ENCODE data around the gene AP5B1.
"Not testable (repeated sequence)": the region's sequence is repeated elsewhere in the genome, so short reads cannot be mapped to it uniquely, and the experiment has no call there.

Gene AP5B1

DNA sequence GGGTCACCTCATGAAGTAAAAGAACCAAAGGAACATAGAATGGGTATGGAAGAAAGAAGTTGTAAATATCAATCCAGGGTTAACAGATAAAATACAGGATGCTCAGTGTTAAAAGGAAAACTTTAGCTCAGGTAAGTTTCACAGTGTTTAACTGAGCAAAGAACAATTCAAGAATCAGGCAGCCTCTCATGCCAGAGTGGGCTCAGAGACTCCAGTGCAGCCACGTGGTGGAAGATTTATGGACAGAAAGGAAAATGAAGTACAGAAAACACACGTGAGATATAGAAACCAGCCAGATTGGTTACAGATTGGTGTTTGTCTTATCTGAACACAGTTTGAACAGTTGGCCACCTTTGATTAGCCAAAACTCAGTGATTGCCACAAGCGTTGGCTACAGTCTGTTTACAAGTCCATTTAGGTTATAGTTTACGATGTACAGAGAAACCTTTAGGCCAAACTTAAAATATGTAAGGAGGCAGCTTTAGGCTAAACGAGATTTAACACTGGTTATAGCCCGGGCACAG is 9.1 kb downstream of the AP5B1 start:
- no peak for ATAC-seq (replicated peaks)
- Mint-ChIP-seq H3K9me3 (no peaks in the 10 kb centered on the region), H3K27ac (no peak overlapping the region), H3K4me1 (peaks cover 10 to 16% of the 10 kb centered on the region in 2 donors), H3K4me3 (no peak overlapping the region), H3K27me3 (no peaks in the 10 kb centered on the region), H3K36me3 (peaks cover 3 to 15% of the 10 kb centered on the region in 2 donors)
- no peak for DNase-seq

DNA sequence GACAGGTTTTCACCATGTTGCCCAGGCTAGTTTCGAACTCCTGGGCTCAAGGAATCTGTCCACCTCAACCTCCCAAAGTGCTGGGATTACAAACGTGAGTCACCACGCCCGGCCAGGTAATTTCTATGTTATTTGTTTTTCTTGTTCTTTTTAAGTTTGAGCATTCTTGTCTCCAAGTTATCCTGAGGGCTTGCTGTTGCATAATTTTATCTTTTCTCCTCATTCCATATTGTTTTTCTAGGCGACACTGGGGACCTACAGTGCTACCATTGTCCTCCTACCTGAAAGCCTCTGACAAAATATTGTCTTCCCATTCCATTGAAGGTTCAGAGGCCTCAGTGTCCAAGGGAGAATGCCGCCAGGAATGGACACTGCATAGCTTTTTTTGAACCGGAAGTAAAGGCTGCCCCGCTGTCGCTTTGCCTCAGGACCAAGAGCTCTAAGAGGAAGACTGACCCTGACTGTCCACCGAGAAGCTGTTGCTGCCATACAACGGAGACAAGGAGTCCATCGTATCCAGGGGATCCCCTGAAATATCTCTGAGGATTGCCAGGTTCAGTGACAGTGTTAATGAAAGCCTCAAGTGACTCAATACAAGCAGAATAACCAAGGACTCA is 9.7 kb downstream of the AP5B1 start:
- peaks cover 3 to 9% of the 10 kb centered on the region in 2 donors for H3K36me3 Mint-ChIP-seq
- peaks cover 6 to 10% of the 10 kb centered on the region in 2 donors for H3K4me1 Mint-ChIP-seq
- no peak overlapping the region for H3K4me3 Mint-ChIP-seq
- no peaks in the 10 kb centered on the region for H3K9me3 Mint-ChIP-seq
- ATAC-seq (replicated peaks) (no peak), DNase-seq (no peak)
- no peaks in the 10 kb centered on the region for H3K27me3 Mint-ChIP-seq
- no peak overlapping the region for H3K27ac Mint-ChIP-seq

DNA sequence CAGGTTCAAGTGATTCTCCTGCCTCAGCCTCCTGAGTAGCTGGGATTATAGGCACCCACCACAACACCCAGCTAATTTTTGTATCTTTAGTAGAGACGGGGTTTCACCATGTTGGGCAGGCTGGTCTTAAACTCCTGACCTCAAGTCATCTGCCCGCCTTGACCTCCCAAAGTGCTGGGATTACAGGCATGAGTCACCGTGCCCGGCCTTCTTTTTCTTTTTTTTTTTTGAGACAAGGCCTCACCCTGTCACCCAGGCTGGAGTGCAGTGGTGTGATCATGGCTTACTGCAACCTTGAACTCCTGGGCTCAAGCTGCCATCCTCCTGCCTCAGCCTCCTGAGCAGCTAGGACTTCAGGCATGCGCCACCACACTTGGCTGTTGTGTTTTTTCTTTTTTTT is 13.0 kb downstream of the AP5B1 start:
- not testable (repeated sequence) for DNase-seq; H3K27ac Mint-ChIP-seq; H3K36me3 Mint-ChIP-seq; H3K4me1 Mint-ChIP-seq; ATAC-seq (replicated peaks); H3K9me3 Mint-ChIP-seq; H3K27me3 Mint-ChIP-seq; H3K4me3 Mint-ChIP-seq

DNA sequence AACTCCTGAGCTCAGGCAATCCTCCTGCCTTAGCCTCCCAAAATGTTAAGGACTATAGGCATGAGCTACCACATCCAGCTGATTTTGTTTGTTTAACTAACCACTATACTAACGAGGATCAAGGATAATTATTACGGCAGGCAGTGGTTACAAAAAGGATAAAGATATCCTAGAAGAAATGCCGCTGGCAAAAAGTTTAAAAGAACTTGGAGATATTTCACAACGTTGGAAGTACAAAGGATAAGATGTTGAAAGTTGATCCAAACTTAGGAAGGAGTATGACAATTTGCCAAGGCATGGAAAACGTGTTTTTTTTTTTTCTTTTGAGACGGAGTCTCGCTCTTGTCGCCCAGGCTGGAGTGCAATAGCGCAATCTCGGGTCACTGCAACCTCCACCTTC is 13.4 kb downstream of the AP5B1 start:
- H3K4me3 Mint-ChIP-seq = no peak overlapping the region
- no peaks in the 10 kb centered on the region for H3K27me3 Mint-ChIP-seq
- H3K4me1 Mint-ChIP-seq = peaks cover 3 to 5% of the 10 kb centered on the region in 2 donors
- no peak for DNase-seq
- ATAC-seq (replicated peaks) = no peak
- H3K9me3 Mint-ChIP-seq = no peaks in the 10 kb centered on the region
- H3K36me3 Mint-ChIP-seq = no peaks in the 10 kb centered on the region
- H3K27ac Mint-ChIP-seq = no peak overlapping the region

DNA sequence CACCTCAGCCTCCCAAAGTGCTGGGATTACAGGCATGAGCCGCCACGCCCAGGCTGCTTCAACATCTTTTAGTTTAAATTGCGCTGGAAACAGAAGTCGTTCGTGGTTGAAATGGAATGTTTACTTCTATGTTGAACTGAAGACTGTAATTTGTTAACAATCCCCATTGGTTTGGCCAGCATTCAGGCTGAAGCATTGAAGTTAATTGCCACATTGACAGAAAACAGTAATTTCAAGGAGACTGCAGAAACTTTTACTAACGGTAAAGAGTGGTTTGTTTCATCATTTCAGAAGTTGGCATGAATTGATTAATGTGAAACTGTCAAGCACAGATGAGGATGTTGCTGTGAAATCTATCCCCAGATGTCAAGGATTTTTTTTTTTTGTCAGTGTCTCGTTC is 14.2 kb downstream of the AP5B1 start:
- H3K9me3 Mint-ChIP-seq = no peaks in the 10 kb centered on the region

DNA sequence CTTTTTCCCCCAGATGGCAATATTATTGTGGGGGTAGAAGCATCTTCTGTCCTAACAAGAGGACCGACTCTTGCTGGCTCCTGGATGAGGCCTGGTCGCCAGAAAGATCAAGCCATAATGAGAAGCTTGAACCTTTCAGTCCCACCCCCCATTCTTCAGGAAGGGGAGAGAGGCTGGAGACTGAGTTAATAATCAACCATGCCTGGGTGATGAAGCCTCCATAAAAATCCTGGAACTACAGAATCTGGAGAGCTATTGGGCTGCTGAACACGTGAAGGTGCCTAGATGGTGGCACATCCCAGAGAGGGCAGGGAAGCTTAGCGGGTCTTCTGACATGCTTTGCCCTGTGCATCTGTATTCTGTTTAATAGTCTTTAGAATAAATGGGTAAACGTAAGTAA is 16.3 kb downstream of the AP5B1 start:
- H3K4me1 Mint-ChIP-seq = peaks cover 0 to under 1% of the 10 kb centered on the region in 2 donors
- H3K27me3 Mint-ChIP-seq = peaks cover 0 to under 1% of the 10 kb centered on the region in 2 donors
- DNase-seq (no peak), ATAC-seq (replicated peaks) (no peak)
- H3K4me3 Mint-ChIP-seq = no peak overlapping the region
- H3K36me3 Mint-ChIP-seq = no peaks in the 10 kb centered on the region
- H3K27ac Mint-ChIP-seq = no peak overlapping the region
- no peaks in the 10 kb centered on the region for H3K9me3 Mint-ChIP-seq

More for the DNA sequence above, 14.2 kb downstream of the AP5B1 start:
- no peaks in the 10 kb centered on the region for H3K27me3 Mint-ChIP-seq
- H3K27ac Mint-ChIP-seq = no peak overlapping the region
- peaks cover 3 to 5% of the 10 kb centered on the region in 2 donors for H3K4me1 Mint-ChIP-seq
- no peak overlapping the region for H3K4me3 Mint-ChIP-seq
- no peaks in the 10 kb centered on the region for H3K36me3 Mint-ChIP-seq
- no peak for DNase-seq
- no peak for ATAC-seq (replicated peaks)

DNA sequence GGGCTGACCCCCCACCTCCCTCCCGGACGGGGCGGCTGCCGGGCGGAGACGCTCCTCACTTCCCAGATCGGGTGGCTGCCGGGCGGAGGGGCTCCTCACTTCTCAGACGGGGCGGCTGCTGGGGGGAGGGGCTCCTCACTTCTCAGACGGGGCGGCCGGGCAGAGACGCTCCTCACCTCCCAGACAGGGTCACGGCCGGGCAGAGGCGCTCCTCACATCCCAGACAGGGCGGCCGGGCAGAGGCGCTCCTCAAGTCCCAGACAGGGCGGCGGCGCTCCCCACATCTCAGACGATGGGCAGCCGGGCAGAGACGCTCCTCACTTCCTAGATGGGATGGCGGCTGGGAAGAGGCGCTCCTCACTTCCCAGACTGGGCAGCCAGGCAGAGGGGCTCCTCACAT is 18.0 kb downstream of the AP5B1 start:
- not testable (repeated sequence) for H3K4me1 Mint-ChIP-seq; H3K36me3 Mint-ChIP-seq; H3K27me3 Mint-ChIP-seq; ATAC-seq (replicated peaks); H3K4me3 Mint-ChIP-seq; H3K9me3 Mint-ChIP-seq; DNase-seq; H3K27ac Mint-ChIP-seq

GRCh38 chr11:65762169-65762568 is 18.6 kb downstream of the AP5B1 start:
- not testable (repeated sequence) for H3K4me1 Mint-ChIP-seq; H3K9me3 Mint-ChIP-seq; DNase-seq; H3K27me3 Mint-ChIP-seq; H3K27ac Mint-ChIP-seq; ATAC-seq (replicated peaks); H3K36me3 Mint-ChIP-seq; H3K4me3 Mint-ChIP-seq

DNA sequence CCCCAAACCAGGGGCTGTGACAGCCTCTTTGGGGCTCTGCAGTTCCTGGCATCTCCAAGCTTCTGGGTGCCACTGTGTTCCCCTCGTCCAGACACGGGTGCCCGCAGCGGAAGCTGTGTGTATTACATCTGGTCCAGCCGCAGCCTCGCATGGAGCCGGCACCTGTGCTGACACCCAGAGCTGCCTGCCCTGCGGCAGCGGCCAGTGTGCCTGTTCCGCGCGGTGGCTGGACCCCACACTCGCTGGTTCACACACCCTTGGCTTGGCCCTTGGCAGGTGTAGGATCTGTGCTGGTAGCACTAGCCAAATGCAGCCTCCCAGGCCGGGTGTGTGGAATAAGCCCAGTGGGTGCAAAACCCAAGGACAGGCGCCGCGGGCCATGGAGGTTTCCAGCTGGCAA is 35.7 kb downstream of the AP5B1 start:
- Mint-ChIP-seq H3K4me1 (peaks cover 0 to 4% of the 10 kb centered on the region in 2 donors), H3K27me3 (peaks cover 5 to 15% of the 10 kb centered on the region in 2 donors), H3K36me3 (no peaks in the 10 kb centered on the region), H3K4me3 (no peak overlapping the region), H3K27ac (no peak overlapping the region), H3K9me3 (no peaks in the 10 kb centered on the region)
- DNase-seq = no peak
- ATAC-seq (replicated peaks) = no peak

DNA sequence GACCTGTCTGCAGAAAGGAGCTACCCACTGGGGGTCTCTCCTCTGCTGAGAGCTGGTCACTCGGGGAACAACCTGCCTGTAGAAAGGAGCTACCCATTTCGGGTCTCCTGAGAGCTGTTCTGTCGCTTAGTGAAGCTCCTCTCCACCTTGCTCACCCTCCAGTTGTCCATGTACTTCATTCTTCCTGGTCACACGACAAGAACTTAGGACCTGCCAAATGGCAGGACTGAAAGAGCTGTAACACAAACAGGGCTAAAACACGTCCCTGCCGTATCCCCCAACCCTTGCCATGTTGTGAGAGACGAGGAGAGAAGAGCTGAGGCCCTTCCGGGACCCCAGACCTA is 36.1 kb downstream of the AP5B1 start:
- DNase-seq (no peak), ATAC-seq (replicated peaks) (no peak)
- H3K27me3 Mint-ChIP-seq = peaks cover 5 to 19% of the 10 kb centered on the region in 2 donors
- H3K36me3 Mint-ChIP-seq = no peaks in the 10 kb centered on the region
- H3K9me3 Mint-ChIP-seq = no peaks in the 10 kb centered on the region
- H3K4me3 Mint-ChIP-seq = no peak overlapping the region
- H3K27ac Mint-ChIP-seq = no peak overlapping the region
- H3K4me1 Mint-ChIP-seq = peaks cover 0 to 4% of the 10 kb centered on the region in 2 donors

DNA sequence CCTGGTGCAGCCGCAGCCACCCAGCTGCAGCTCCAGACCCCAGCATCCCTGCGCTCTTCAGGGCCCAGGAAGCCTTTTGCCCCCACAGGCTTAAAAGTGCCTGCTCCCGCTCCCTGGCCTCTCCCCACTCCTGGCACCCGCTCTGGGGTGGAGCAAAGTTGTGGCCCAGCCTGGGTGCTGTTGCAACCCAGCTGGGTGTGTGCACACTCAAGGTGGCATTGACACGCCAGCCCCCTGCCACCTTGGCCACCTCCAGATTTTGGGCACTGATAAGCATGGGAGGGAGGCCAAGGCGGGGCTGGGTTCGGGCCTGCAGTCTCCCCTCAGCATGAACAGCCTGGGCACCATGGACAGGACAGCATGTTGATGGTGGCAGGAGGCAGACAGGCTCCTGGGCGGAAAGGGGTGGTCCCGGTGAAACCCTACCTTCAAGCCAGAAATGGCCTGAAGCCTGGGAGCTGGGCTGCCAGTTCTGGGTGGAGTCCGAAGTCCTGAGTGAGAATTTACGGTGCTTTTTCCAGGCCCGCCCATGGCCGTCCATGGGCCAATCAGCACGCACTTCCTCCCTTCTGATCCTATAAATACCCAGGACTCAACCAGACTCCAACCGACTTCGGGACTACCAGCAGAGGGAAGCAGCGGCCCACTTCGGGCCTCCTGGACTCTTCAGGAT is 36.6 kb downstream of the AP5B1 start:
- DNase-seq (no peak), ATAC-seq (replicated peaks) (no peak)
- H3K27ac Mint-ChIP-seq = no peak overlapping the region
- no peaks in the 10 kb centered on the region for H3K9me3 Mint-ChIP-seq
- H3K27me3 Mint-ChIP-seq = peaks cover 5 to 17% of the 10 kb centered on the region in 2 donors
- no peak overlapping the region for H3K4me3 Mint-ChIP-seq
- H3K4me1 Mint-ChIP-seq = peaks cover 0 to 4% of the 10 kb centered on the region in 2 donors
- H3K36me3 Mint-ChIP-seq = no peaks in the 10 kb centered on the region

DNA sequence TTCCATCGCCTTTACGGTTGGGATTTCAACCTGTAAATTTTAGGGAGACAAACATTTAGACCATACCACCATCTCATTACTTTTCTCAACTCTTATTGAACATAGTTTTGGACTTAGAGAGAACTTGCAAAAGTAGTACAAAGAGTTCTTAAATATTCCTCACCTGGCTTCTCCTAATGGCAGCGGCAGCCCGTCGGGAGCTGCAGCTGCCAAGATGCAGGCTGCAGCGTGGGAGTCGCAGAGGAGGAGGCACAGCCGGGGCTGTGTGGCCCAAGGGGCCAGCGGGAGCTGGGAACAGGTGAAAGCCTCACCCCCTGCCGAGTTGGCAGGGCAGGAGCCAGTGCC is 37.1 kb downstream of the AP5B1 start:
- Mint-ChIP-seq H3K27ac (no peak overlapping the region), H3K36me3 (no peaks in the 10 kb centered on the region), H3K4me3 (no peak overlapping the region), H3K27me3 (peaks cover 6 to 14% of the 10 kb centered on the region in 2 donors), H3K4me1 (peaks cover 0 to 4% of the 10 kb centered on the region in 2 donors), H3K9me3 (no peaks in the 10 kb centered on the region)
- DNase-seq (no peak), ATAC-seq (replicated peaks) (no peak)

DNA sequence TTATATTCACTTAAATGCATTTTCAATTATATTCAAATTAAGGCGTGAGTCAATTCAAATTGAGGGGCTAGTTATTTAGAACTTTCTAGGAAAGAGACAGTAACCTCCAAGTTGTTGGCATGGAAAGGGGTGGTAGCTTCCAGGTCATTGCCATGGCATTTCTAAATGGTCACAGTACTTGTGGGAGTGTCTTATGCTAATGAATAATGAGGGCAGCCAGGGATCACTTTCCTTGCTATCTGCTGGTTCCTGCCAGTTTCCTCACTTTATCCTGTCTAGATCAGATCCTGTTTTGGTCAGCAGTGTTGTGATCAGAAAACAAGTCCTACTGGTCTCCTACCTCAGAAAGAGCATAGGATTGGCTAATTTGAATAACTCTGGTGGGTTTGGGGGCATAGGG is 38.4 kb downstream of the AP5B1 start:
- ATAC-seq (replicated peaks) = no peak

GRCh38 chr11:65741185-65741584 is 39.6 kb downstream of the AP5B1 start:
- H3K27ac Mint-ChIP-seq = no peak overlapping the region
- no peak overlapping the region for H3K4me3 Mint-ChIP-seq

More for the DNA sequence above, 38.4 kb downstream of the AP5B1 start:
- Mint-ChIP-seq H3K27ac (no peak overlapping the region), H3K36me3 (no peaks in the 10 kb centered on the region), H3K4me1 (peaks cover 0 to 4% of the 10 kb centered on the region in 2 donors), H3K9me3 (no peaks in the 10 kb centered on the region), H3K4me3 (no peak overlapping the region), H3K27me3 (peaks cover 13 to 24% of the 10 kb centered on the region in 2 donors)
- no peak for DNase-seq

DNA sequence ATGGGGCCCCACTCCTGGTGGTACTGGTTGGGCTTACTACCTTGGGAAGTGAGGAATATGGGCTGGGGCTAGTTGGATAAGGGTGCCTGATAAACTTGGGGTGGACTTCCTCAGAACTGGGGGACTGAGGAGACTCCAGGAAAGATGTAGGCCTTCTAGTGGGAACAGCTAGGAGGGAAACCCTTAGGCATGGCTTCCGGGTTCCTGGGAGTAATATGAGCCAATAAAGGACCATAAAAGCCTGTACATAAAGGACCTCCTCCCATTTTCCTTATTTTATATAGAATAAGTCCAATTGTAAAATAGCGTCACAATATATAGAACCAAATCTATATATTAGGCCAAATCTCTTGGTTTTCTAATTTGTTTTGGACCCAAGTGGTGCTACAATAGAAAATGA is 41.8 kb downstream of the AP5B1 start:
- peaks cover 0 to 3% of the 10 kb centered on the region in 2 donors for H3K9me3 Mint-ChIP-seq
- H3K4me1 Mint-ChIP-seq = no peaks in the 10 kb centered on the region
- ATAC-seq (replicated peaks) (no peak), DNase-seq (no peak)
- H3K27ac Mint-ChIP-seq = no peak overlapping the region
- no peak overlapping the region for H3K4me3 Mint-ChIP-seq
- H3K36me3 Mint-ChIP-seq = no peaks in the 10 kb centered on the region
- peaks cover 18 to 29% of the 10 kb centered on the region in 2 donors for H3K27me3 Mint-ChIP-seq

More at GRCh38 chr11:65741185-65741584, 39.6 kb downstream of the AP5B1 start:
- DNase-seq (no peak), ATAC-seq (replicated peaks) (no peak)
- Mint-ChIP-seq H3K9me3 (peaks cover 0 to 3% of the 10 kb centered on the region in 2 donors), H3K27me3 (peaks cover 13 to 24% of the 10 kb centered on the region in 2 donors), H3K4me1 (peaks cover 0 to 4% of the 10 kb centered on the region in 2 donors), H3K36me3 (no peaks in the 10 kb centered on the region)
